ENCODE results near the gene GSS.

The GSS gene

DNA sequence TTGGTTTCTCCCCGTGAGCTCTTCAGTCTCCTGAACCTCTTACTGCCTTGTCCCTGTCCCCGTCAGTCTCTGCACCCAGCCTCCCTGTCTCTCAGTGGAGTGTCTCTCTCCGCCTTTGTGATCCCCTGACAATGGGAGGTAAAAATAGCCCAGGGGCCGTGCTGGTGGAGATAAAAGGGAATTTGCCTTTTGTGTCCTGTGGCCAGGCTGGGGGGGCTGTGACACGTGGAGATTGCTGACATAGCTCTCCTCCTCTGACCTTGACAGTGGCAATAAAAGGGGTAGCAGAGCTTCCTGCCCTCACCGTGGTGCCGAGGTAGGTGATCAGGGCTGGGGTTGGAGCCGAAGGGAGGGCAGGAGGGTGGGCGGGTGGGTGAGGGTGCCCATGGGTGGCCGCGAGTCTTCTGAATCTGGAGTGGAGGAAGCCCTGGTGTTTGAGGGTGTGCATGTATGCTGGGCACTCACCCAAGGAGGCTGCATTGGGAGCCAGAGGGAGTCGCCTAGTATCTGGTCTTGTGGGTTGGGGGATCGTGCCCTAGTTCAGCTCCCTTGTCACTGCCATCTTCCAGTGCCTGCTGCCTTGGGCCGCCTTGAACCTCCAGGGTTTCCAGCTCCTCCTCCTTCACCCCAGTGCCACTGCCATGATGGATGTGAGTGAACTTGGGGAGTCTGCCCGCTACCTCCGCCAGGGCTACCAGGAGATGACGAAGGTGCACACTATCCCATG, 21.9 kb upstream of the GSS start:
- DNase-seq: no peak

DNA sequence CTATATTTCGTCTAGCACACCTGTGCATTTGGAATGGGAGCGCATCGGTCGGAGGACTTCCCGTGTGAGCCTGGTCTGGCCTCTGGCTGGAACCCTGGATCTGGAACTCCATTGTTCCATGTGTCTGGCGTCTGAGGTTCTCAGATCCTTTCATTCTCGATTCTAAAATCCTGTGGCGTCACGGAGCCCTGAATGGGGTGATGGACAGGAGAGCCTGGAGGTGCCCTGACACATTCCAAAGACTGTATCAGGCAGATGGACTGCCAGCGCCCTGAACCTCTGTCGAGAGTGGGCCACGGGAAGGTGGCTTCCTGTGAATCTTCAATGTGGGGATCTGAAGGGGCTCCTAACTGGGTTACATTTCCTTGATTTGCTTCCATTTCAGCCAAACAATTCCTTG, 20.7 kb upstream of the GSS start:
- DNase-seq: no peak

DNA sequence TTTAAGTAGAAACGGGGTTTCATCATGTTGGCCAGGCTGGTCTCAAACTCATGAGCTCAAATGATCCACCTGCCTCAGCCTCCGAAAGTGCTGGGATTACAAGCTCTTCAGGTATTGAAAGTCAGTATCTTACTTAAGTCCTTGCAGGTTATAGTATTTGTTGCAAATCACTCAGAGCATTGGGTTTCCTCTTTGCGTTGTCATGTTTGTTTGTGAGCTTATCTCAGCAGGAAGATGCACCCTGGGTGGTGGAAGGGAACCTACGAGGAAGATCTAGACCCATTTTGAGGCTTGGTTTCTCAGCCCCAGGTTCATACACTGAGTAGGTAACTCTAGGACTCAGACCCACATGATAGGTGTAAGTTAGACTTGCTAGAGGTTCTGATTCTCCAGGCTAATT, 18.6 kb upstream of the GSS start:
- DNase-seq: no peak

DNA sequence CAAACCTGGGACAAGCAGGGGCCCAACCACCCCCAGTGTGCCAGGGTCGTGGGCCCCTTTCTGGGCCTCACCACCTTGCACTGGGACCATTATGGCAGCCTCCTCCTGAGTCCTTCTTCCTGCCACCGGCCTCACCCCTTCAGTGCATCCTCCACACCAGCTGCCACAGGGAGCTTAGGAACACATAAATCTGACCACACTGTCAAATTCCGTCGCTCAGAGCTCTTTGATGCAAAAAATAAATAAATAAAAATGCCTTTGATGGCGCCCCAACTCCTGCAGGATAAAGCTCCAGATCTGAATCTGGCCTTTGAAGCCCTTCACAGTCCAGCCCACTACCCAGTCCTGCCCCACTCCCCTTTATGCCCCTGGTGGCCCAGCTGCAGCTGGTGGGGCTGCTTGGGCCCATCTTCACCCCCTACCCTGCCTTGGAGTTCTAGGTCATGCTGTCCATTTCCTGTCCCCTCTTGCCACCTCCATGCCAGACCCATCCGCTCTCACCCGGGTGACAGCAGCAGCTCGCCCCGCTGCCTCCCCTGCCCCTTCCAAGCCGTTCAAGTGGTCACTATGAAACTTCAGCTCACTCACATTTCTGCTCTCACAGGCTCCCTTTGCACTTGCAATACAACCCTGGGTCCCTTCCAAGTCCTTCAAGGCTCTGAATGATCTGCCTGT, 16.1 kb upstream of the GSS start:
- no peak for DNase-seq

DNA sequence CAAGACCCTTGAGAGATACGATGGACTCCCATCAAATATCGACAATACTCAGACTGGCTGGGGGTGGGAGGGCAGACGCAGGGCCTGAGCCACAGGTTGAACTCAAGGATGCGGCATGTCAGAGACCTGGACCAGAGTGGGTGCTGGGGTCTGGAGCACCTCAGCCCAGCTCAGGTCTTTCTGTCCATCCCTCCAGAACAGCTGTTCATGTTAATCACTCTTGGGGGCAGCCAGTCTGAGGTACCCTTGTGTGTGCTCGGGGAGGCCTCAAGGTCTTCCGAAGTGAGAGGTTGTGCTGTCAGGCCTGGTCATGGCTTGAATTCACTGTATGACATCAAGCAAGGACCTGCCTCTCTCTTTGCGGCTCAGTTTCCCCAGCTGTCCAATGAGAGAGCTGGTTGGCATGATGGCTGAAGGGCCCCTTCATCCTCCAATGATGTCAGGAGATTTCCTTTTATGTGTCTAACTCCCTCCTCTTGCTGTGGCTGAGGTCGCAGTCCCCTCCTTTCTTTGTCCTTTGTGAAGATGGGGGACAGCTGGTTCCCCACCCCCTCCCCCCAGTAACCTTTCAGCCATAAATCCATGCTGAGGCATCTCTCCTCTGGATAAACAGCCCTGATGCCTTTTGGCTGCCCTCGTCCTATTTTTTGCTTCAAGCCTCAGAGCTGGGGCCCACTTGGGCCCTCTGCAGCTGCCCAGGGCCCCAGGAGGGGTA, 15.4 kb upstream of the GSS start:
- no peak for DNase-seq

DNA sequence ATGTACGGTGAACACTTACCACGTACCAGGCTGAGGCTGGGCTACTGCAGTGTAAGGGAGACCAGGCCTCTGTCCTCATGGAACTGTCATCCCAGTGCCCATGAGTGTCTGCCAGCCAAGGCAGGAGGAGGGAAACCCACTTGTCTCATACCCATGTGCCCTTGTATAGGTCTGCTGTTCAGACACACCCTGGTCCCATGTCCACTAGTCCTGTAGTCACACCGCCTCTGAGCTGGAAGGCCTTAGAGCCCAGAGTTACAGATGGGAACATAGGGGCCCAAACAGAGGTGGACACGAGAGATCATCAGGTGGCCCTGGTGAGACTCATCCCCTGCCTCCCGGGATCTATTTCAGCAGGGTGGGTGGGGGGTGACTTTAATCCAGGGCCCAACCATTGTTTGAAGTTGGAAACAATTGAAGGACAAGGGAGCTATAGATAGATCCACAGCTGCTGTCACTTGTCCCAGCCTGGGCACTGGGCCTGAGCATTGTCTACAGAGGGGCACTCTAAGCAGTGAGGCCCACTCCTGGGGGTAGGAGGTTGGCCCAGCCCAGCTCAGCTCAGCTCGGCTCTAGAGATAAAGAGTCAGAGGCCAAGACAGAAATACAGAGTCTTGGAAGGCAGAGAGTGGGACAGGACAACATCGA, 14.7 kb upstream of the GSS start:
- no peak for DNase-seq

DNA sequence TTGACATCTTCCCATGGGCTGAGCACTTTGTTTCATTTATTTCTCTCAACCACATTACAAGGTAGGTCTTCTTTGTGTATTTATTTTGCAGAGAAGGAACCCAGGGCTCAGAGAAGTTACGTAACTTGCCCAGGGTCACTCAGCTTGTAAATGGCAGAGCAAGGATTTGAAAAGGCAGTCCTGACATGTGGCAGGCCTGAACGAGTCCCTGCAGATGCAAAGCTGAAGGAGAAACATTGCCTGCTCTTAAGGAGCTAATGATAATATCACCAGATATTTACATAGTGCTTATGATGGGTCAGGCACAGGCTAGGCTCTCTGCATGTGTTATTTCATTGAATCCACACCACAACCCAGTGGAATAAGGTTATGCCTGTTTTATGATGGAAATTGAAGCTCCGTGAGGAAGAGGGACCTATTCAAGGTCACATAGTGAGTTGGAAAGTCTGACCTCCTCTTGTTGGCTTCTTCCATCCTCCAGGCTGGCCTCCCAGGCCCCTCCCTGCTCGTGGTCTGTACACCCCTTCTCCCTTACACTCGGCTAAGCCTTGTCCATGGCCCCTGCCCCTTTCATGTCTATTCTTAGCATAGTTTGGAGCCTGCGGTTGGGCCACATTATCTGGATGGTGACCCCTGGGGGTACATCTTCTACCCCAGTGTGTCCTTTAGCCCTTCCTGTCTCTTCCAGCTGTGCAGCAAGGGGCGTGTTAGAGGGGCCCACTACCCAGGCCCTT, 12.6 kb upstream of the GSS start:
- DNase-seq: no peak

DNA sequence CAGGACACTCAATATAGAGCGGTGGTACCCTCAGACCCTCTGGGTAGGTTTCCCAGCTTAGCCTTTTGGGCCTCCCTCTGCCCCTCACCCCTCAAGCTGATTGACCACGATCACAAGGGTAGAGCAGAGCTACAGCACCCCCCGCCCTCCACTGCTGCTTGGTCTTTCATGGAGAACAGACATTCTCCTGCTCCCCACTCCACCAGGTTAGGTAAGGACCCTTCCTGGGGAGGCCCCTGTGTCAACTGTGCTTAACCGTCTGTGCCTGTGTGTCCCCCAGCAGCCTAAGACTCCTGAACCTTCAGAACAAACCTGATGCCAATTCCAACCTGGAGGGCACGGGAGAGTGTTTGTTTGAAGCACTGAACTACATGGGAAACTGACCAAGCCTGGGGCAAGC, 11.8 kb upstream of the GSS start:
- no peak for DNase-seq

DNA sequence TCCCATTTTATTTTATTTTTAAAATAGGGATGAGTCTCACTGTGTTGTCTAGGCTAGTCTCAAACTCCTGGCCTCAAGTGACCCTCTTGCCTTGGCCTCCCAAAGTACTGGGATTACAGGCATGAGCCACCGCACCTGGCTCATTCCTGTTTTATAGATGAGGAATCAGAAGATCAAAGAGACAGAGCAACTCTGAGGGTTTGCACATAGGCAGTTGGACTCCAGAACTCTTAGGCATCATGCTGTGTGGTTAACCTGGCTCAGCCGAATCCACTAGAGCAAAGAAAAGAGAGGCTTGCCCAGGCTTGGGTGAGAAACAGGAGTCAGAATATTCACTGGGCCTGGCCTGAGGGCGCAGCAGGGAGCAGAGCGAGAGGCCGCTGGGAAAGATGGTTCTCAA, 9.4 kb upstream of the GSS start:
- no peak for DNase-seq

DNA sequence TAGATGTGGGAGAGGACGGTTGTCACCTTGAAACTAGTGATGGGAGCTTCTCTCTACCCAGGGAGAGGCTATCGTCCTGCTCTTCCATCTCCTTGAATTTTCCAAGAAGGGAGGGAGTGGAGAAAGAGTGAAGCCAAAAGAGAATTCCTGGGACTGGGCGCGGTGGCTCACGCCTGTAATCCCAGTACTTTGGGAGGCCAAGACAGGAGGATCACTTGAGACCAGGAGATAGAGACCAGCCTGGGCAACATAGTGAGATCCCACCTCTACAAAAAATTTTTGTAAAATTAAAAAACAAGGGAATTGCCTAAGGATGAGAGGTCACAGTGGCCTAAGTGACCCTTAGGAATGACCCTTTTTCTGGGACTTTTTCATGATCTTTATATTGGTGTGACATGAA, 8.9 kb upstream of the GSS start:
- no peak for DNase-seq

DNA sequence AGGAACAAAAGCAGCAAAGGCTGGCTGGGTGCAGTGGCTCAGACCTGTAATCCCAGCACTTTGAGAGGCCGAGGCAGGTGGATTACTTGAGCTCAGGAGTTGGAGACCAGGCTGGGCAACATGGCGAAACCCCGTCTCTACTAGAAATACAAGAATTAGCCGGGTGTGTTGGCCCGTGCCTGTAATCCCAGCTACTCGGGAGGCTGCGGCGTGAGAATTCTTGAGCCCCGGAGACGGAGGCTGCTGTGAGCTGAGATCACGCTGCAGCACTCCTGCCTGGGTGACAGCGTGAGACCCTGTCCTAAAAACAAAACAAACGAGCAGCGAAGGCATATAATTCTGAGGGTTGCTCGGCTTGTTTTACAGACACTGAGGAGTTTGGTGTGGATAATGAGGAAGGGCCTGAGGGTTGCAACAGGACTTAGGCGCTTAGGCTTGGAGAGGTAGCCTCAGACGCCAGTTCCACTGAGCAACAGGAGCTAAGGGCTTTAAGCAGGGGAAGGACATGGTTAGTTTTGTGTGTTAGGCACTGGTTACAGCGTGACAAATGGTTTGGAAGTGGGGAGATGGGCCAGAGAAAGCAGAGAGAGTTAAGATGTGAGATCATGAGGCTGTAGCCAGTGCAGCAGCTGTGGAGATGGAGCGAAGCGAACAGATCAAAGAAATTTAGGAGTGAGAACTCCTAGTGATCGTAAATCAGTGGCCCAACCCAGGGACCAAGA, 1.3 kb upstream of the GSS start:
- DNase-seq: no peak

DNA sequence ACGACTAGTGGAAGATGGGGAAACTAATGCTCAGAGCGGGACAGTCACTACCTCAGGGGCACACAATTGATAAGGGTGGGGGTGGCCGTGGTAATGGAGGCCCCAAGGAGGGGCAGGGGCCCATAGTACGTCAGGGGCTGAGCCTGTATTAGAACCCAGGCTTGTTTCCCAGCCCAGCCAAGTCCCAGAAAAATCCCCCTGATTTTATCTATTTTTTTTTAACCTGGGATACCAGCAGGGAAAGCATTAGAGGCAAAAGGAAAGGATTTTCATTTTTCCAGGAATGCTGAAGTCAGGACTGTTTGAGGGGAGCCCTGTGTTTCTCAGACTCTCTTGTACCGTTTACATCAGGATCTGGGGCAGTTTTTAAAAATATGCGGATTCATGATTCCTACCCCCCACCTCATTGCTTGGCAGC, 444 bp upstream of the GSS start:
- DNase-seq: no peak

DNA sequence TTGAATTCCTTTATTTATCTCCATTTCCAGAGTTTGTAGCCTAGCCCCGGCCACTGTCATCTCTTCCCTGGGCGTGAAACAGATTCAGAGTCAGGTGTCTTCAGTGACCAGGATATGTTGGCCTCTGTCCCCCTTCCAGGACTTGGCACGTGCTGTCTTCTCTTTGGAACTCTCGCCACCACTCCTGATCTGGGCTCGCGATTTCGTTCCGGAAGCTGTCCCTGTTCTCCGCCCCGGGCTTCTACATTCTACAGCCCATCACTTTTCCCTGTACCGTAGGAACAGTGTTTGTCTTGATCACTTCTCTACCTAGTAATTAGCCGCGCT, 739 bp downstream of the GSS start:
- peak in 1 of 2 experiments; percentile 36 for DNase-seq

DNA sequence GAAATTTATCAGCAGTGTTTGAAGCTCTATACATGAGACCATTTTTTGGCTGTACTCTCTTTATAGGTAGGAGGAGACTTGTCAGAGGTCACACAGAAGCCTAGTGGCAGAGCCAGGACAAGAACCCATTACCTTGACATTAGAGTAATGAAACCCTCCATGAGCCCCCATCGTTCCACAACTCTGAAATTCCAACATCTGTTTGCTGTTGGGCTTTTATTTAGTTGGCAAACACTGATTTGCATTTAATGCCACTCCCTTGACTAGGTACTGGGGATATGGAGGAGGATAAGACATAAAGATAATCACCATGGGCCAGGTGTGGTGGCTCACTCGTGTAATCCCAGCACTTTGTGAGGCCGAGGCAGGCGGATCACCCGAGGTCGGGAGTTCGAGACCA, 1.6 kb downstream of the GSS start:
- DNase-seq: no peak

DNA sequence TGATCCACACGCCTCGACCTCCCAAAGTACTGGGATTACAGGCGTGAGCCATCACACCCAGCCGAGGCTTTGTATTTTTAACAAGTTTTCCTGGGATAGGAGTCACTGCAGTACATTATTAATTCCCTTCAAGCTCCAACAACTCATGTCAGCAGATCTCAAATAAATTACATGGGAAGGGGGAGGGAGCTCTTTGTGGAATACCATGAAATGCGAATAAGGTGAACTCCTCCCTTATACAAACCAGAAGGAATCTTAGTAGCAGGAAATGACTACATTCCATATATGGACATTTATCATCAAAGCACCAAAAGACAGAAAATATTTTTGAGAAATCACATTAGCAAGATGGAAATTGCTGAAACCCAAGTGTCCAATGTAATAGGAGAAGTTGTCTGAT, 2.9 kb downstream of the GSS start:
- DNase-seq: no peak

DNA sequence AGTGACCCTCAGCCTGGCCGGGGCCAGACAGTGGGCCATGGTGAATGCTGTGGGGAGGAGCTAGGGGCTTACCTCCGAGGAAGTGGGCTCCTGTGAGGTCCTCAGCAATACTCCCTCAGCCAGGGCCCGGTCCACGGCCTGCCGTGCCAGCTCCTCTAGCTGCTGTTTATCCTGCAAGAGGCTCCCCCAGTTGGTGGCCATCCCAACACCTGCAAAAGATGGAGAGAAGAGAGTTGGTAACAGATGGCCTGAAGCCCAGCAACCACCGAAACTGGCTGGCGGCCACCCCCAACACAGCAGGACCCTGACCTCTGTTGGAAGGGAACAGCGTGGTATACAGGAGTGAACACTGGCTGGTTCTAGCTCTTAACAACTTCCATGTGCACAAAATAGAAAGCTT, 4.0 kb downstream of the GSS start:
- DNase-seq: peak in 1 of 2 experiments; percentile 75

DNA sequence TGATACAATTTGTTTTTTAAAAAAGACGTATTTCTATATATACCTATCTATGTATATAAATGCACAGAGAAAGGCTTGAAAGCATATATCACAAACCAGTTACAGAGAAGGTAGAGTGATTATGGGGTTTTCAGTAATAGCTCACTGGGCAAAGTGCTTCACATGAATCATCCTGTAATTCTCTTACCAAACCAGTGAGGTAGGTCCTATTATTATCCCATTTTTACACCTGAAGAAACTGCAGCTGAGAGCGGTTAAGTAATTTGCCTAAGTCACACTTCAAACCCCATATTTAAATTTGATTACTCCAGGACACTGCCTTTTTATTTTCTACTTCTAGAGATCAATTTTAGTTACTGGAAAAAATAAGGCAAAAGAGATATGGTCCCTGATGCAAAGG, 4.4 kb downstream of the GSS start:
- no peak for DNase-seq

DNA sequence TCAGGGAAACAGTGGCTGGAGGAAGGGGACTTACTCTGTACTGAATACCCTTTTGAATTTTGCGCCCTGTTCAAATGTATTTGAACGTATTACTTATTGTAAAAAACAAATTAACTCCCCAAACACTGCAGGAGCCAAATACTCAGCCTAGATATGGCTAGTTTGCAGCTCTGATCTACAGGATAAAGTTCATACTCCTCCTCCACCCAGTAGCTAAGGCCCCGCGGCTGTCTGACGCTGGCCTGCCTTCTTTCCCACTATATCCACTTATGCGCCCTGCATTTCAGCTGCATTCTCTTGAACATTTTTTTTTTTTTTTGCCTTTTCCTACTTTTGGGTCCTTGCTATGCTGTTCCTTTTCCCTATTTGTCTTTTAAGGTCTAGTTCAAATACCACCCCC, 6.5 kb downstream of the GSS start:
- no peak for DNase-seq

DNA sequence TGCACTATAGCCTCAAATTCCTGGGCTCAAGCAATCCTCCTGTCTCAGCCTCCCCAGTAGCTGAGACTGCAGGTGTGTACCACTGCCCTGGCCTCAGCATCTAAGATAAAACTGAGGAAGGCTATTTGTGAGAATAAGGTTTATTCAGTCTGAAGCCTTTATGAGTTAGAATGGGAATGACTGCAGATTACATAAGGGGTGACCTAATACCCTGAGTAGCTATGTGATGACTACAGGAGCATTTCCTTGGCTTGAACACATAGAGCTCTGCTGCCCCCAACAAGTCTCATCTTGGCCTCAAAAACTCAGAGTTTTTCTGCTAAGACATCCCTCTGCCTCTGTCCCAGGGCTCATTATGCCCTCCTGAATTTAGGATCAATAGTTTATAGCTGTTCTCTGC, 7.6 kb downstream of the GSS start:
- DNase-seq: no peak

DNA sequence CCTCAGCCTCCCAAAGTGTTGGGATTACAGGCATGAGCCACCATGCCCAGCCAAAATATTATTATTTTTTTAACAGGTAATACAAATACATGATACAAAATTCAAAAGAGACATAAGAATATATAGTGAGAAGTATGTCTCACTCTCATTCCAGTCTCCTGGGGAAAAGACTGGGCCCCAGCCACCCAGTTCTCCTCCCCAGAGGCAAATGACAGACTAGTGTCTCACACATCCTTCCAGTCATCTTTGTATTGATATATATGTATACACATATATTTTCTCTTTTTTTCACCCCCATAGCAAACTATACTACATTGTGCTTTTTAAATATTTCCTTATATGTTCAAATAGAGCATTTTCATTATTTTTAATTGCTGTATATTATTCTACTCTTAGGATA, 8.3 kb downstream of the GSS start:
- no peak for DNase-seq

DNA sequence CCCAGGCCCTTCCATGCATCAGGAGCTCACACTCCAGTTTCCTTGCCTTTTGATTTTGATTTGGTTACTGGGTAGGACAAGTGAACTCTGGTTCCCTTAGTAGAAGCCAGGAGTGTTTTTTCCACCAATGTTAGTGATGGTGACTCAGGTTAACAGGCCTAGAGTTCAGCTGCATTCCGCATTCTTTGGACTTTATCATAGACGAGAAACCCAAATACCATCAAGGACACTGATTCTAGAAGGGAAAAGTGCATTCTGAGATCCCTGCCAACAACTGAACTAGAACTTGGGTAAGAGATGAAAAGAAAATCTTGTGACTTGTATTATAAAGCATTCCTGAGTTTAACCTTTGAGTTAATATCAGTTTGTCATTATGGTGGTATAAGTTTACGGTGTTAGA, 8.9 kb downstream of the GSS start:
- DNase-seq: no peak

DNA sequence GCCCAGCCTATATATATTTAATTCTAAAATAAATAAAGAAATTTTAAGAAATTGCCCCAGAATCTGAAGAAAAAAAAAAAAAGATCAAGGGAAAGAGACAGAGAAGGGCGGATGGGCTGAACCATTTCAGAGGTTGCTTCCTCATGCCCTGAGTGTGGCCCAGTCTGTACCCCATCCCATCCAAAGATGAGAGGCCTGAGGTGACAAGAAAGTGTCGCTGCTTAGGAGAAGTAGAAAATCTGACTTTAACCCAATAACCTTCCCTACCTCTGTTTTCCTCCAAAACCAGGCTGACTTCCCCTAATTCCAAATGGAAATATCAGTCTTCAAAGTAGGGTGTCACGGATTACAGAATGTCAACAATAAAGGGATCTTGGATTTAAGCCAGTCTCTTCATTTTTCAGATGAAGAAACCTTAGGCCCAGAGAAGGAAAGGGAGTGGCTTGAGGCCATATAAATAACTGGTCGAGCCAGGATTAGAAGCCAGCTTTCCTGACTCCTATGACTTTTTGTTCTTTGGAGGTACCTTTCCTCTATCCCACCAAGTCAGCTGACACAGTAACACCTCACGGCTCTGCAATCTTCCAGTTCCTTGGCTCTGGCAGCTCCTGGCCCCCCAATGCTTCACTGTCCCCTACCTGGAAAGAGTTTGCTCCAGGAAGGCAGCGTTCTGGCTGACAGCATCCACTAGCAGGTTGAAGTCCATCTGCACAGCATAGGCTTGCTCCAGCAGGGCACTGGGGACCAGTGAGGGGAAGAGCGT, 10.1 kb downstream of the GSS start:
- no peak for DNase-seq

Measured in NCI-H446 (cell line).